Activated gamma-delta T cell (primary cell): ENCODE results near the gene GDF15.

Source experiments
- DNase-seq: peaks from one replicate; lab custom pipeline; 2025; lab: John Stamatoyannopoulos, UW

GDF15 gene

GRCh38 chr19:18419195-18419698 lies 33.3 kb downstream of the GDF15 start, which contains the start of gene SSBP4:
SSBP4 (plus strand) TSS chr19:18419398; CDS start chr19:18419649, 251 bp downstream.
- peak; percentile 71 for DNase-seq

- no peak for DNase-seq
These were observed 33.9 kb downstream of the GDF15 start for GRCh38 chr19:18419699-18420460.

GRCh38 chr19:18420930-18421329 lies 35.0 kb downstream of the GDF15 start:
- no peak for DNase-seq

GRCh38 chr19:18421371-18421959 lies 35.5 kb downstream of the GDF15 start:
- DNase-seq = no peak

- no peak for DNase-seq
These were observed 36.7 kb downstream of the GDF15 start for GRCh38 chr19:18422530-18423191.

GRCh38 chr19:18423258-18424020 lies 37.5 kb downstream of the GDF15 start:
- DNase-seq = no peak

- no peak for DNase-seq
These were observed 38.3 kb downstream of the GDF15 start for GRCh38 chr19:18424122-18424889.

- DNase-seq = no peak
These were observed 39.0 kb downstream of the GDF15 start for GRCh38 chr19:18424890-18425514.

- DNase-seq = no peak
These were observed 39.8 kb downstream of the GDF15 start for GRCh38 chr19:18425515-18426415.

- DNase-seq = no peak
These were observed 40.4 kb downstream of the GDF15 start for GRCh38 chr19:18426416-18426767.

GRCh38 chr19:18427080-18427742 lies 41.3 kb downstream of the GDF15 start:
- DNase-seq = no peak

GRCh38 chr19:18427743-18428113 lies 41.8 kb downstream of the GDF15 start:
- no peak for DNase-seq

GRCh38 chr19:18428173-18428786 lies 42.3 kb downstream of the GDF15 start:
- DNase-seq = no peak

- peak; percentile 98 for DNase-seq
These were observed 43.1 kb downstream of the GDF15 start for GRCh38 chr19:18428787-18429674.

GRCh38 chr19:18429717-18430416 lies 43.9 kb downstream of the GDF15 start:
- DNase-seq = no peak

GRCh38 chr19:18430417-18431144 lies 44.6 kb downstream of the GDF15 start:
- DNase-seq = no peak
